G401 (cell line): ENCODE results near the gene LRRC57. TPM values are rescaled to one million over a fixed set of nuclear protein-coding genes. Genes with fewer than 3 reads are reported as not detected.

Experiments used
- DNase-seq: peaks from one replicate; pipeline ENCODE4 v3.0.0-alpha.2; 2015; ENCODE audit warnings: low spot score
- in situ Hi-C: cut with HindIII; loops from 2 replicates; pipeline ENCODE4 v1.10.0; 2016; ENCODE audit warnings: low sequenced_read_pairs, mixed read lengths
- total RNA-seq: library from RNA; depleted of rRNA; stranded (reverse); fragments of >200 nt; shearing (Covaris generic); gene quantifications from 2 replicates; pipeline ENCODE4 v1.2.3, GENCODE V29; 2014; rRNA removed

Gene LRRC57
- total RNA-seq, result 17.2 and 26.2 TPM in 2 replicates

DNA sequence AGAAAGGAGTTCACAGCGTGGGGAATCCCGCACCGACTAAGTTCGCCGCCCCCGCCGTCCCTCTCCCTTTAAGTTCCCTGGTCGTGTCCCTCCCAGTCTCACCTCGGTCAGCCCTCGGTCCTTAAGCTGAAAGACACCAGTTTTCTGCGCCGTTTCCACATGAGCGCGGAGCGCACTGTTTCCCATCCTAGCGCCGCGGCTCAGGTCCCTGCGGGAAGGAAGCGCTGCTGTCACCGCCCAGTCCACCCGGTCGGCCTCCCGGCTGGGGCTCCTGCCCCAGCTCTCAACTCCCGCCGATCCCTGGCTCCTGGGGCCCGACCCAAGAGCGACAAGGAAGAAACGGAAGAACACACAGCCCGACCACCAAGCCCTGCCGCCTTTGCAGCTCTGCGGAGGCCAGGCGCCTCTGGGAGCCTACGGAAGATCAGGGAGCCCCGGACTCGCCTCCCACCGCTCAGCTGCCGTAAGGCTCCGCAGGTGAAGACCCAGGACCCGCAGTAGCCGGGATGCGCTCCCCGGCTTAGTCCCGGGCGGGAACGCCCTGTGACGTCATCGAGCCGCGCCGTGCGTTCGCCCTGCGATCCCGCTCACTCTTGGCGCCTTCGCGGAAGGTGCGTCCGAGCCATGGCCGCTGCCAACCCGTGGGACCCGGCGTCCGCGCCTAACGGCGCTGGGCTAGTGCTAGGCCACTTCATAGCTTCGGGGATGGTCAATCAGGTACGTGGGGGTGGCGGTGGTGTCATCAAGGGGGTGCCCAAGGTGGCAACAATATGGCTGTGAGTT is at the start of gene LRRC57, which contains the start of gene HAUS2:
Gene LRRC57, minus strand, starts transcription at position 545 of the 783 bp plus-strand sequence. Its CDS starts 359 bp downstream, at position 186.
Gene HAUS2, plus strand, starts transcription at position 590 of the 783 bp plus-strand sequence. Its CDS starts 35 bp downstream, at position 625.
- DNase-seq, result peak; percentile 79
- in situ Hi-C loops, result no loop called here

DNA sequence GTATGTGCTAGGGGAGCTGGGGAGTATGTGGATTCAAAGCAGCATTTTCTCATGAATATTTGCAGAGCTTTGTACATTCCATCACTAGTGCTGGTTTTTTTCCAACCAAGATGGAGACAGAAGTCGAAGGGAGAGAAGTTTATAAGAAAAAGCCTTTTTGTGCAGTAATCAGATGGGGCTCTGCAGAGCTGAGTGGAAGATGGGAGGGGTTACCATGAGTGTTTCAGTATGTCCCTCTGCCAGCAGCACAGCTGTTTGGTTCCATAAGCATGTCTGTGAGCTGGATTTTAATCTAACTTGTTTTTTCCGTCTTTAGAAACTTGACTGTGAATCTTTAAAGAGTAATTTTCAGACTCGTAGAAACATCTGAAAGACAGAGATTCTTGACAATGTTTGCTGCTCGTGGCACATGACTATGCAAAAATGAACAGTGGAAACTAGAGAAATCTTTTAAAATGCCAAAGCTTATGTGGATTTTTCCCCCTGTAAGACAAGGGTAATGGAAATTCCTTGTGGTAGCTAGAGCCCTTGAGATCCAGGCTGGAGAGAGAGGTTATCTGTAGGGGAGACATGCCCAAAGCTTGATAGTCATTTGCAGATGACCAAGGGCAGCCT is 47.1 kb upstream of the LRRC57 start:
- in situ Hi-C loops, result no loop called here
- no peak for DNase-seq

GRCh38 chr15:42594095-42594494 is 45.5 kb upstream of the LRRC57 start:
- DNase-seq, result no peak
- in situ Hi-C loops, result no loop called here

- DNase-seq, result no peak
- in situ Hi-C loops, result no loop called here
Observed at GRCh38 chr15:42593143-42593542, 44.5 kb upstream of the LRRC57 start.

GRCh38 chr15:42592716-42593115 is 44.1 kb upstream of the LRRC57 start:
- no peak for DNase-seq
- in situ Hi-C loops, result no loop called here

DNA sequence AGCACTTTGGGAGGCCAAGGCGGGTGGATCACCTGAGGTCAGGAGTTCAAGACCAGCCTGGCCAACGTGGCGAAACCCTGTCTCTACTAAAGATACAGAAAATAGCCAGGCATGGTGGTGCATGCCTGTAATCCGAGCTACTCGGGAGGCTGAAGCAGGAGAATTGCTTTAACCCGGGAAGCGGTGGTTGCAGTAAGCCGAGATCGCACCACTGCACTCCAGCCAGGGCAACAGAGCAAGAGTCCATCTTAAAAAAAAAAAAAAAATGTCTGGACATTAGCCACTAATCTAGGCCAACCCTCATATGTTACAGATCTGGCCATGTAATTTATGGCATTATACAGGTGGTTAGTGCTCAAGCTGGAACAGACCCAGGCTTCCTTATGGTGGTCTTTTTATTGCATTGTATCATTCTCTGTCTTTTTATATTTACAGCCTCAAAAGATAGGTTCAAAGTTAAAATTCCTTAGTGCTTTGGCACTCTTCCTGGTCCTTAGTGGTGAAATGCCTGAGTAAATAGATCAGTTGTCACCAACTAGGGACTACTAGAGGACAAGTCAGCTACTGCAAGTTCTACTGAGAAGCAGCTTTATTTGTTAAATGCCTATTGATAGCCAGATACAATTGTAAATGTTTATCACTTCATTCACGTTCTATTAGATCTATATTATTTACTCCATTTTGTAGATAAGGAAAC is 42.8 kb upstream of the LRRC57 start:
- in situ Hi-C loops, result no loop called here
- no peak for DNase-seq

GRCh38 chr15:42590619-42591237 is 42.1 kb upstream of the LRRC57 start:
- no peak for DNase-seq
- in situ Hi-C loops, result no loop called here

DNA sequence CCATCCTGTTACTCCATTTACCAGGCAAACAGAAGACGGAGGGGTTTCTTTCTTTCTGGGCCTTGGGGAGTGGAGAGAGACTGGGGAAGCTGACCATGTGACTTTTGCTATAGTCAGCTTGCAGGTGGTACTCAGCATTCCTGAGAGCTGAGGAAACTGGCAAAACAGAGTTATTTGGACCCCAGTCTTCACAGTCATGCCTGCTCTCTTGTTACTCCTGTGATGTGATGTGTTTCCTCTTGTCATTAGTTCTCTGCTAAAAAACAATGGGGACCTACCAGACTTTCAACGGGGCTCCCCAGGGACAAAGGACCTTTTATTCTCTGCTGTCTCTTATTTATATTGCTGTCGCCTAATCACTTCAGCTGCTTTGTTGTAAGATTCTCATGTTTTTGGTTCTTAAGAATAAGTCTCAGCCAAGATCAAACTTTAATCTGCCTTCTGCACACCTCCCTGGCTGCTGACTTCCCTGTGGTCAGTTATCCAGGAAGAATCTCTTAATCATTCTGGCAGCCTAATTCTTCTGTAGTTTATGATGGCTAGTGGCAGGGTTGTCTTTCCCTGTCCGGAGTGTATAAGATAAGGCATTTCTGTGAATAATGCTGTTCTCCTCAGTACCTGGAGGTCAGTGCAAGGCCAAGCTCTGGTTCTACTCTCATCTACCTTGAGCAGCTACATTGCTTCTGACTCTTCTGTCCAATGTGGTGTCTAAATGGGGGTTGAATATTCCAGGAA is 35.6 kb upstream of the LRRC57 start:
- in situ Hi-C loops, result no loop called here
- DNase-seq, result no peak

DNA sequence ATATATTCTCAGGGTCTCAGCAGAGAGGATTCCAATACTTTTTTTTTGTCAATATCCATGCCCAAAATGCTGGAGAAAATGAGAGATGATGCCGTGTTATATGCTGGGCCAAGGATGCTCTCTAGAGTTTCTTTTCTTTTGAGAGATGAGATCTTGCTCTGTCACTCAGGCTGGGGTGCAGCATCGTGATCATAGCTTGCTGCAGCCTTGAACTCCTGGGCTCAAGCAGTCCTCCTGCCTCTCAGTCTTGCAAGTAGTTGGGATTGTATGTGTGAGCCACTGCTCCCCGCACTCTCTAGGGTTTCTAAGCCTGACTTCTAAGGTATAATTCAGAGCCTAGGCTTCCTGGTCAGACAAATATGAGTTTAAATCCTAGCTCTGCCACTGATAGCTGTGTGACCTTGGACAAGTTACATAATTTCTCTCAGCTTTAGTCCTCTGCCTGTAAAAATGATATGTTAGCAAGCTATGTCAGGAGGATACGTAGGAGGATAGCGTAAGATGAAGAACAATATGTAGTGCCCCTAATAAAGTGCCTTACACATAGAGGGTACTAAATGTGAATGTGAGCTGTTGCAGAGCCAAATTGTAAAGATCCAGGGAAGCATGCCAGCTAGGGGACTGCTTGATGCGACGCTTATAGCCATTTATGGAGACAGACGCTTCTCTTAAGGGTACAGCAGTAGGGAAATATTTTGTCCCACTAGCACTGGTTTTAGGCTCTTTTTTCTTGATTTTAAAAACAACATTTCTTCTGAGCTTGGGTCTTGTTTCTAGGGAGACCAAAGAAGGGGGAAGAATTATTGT is 34.2 kb upstream of the LRRC57 start:
- peak; percentile 60 for DNase-seq
- in situ Hi-C loops, result no loop called here

DNA sequence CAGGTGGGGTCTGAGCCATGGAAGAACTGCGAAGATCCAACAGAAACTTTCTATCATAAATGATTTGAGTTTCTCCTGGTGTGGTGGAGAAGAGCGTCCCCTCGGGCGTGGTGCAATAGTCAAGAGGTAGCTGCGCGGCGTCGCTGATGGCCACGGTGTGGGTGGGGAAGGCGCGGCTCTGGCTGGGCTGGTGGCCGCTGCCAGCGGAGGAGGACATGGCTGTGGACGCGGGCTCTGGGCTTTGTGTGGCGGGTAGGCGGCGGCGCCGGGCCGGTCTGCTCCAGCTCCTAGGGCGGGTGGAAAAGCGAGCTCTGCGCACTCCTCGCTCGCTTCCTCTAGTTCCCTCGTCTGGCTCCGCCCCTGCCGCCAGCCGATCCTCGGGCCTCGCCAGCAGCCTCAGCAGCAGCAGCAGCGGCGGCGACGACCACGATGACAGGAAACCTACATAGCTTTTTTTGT is 32.7 kb upstream of the LRRC57 start:
- in situ Hi-C loops, result no loop called here
- peak; percentile 90 for DNase-seq

- no peak for DNase-seq
- in situ Hi-C loops, result no loop called here
Observed at GRCh38 chr15:42578984-42579537, 30.5 kb upstream of the LRRC57 start.

GRCh38 chr15:42577514-42578031 is 29.0 kb upstream of the LRRC57 start:
- DNase-seq, result peak; percentile 44
- in situ Hi-C loops, result no loop called here

DNA sequence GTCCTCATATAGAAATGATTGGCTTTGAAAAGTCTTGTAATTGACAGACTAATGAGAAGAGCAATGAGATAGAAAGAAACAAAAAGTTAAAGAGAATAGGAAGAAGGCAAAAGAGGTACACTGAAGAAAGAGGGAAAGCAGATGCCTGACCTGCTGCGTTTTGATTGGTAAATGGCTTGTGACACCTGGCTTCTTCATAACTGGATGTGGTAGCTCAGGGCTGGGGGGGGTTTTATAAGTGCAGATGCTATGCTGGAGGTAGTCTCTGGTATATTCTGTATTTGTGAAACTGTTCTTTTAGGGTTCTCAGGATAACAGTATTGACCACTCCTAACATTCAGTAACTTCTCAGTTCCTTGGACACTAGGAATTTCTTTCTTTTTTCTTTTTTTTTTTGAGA is 28.2 kb upstream of the LRRC57 start:
- no peak for DNase-seq
- in situ Hi-C loops, result no loop called here

- in situ Hi-C loops, result no loop called here
- DNase-seq, result no peak
Observed at GRCh38 chr15:42576040-42576594, 27.5 kb upstream of the LRRC57 start.

GRCh38 chr15:42575188-42576039 is 26.8 kb upstream of the LRRC57 start, which contains the start of gene STARD9:
STARD9 (plus strand) TSS chr15:42575606; CDS start chr15:42575716, 110 bp downstream.
- in situ Hi-C loops, result no loop called here

GRCh38 chr15:42558739-42559138 is 10.1 kb upstream of the LRRC57 start:
- DNase-seq, result no peak
- in situ Hi-C loops, result no loop called here

More at GRCh38 chr15:42575188-42576039, 26.8 kb upstream of the LRRC57 start, which contains the start of gene STARD9:
- peak; percentile 99 for DNase-seq
